Stimulated activated naive CD8-positive, alpha-beta T cell treated with anti-CD3 and anti-CD28 coated beads, Interleukin-15, Interleukin-2, amounts not matched to agents 100 ng/mL and 50 ng/mL, for 24 hours (primary cell): ENCODE measurements around the gene PCDHB13.
"Not testable (repeated sequence)": the region's sequence is repeated elsewhere in the genome, so short reads cannot be mapped to it uniquely, and the experiment has no call there.

Experiments used
- H3K27ac Mint-ChIP-seq: one replicate; pipeline ENCODE4 v1.8.0; 2021; ENCODE audit warnings: mild to moderate bottlenecking, mixed read lengths
- H3K27me3 Mint-ChIP-seq: one replicate; pipeline ENCODE4 v1.8.0; 2021; ENCODE audit warnings: mixed read lengths
- H3K36me3 Mint-ChIP-seq: one replicate; pipeline ENCODE4 v1.8.0; 2021; ENCODE audit warnings: low read depth, mixed read lengths
- H3K4me1 Mint-ChIP-seq: one replicate; pipeline ENCODE4 v1.8.0; 2021; ENCODE audit warnings: low read depth, mixed read lengths
- H3K4me3 Mint-ChIP-seq: one replicate; pipeline ENCODE4 v1.8.0; 2021; ENCODE audit warnings: mild to moderate bottlenecking, mixed read lengths
- H3K9me3 Mint-ChIP-seq: one replicate; pipeline ENCODE4 v1.8.0; 2021; ENCODE audit warnings: mixed read lengths

PCDHB13 gene

DNA sequence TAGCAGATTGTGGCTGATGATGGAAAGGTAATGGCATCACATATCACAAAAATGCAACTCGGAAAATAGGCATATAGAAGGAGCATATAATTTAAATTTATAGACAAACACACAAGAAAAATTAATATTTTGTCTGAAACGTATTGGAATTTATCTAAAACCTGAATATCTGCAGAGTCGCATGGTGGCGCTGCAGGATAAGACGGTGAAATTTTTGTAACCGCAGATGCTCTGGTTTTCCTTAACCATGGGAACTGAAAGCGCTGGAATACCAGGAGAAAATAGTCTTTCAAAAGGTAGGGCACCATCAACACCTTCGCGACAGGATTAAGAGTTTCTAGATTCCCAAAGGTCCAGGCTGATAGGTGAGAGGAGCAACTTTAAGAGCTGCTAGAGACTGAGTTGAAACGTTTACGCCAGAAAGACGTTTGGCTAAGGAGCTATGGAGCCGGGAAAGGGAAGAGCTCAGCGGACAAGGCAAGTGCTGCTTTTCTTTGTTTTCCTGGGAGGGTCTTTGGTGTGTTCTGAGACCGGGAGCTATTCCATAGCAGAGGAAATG, 20.5 kb downstream of the PCDHB13 start:
- H3K36me3 Mint-ChIP-seq, result peaks cover 20% of the 10 kb centered on the region
- H3K27ac Mint-ChIP-seq, result no peak overlapping the region
- no peaks in the 10 kb centered on the region for H3K4me1 Mint-ChIP-seq
- H3K4me3 Mint-ChIP-seq, result no peak overlapping the region
- H3K9me3 Mint-ChIP-seq, result peaks cover 28% of the 10 kb centered on the region
- H3K27me3 Mint-ChIP-seq, result peaks cover 40% of the 10 kb centered on the region

DNA sequence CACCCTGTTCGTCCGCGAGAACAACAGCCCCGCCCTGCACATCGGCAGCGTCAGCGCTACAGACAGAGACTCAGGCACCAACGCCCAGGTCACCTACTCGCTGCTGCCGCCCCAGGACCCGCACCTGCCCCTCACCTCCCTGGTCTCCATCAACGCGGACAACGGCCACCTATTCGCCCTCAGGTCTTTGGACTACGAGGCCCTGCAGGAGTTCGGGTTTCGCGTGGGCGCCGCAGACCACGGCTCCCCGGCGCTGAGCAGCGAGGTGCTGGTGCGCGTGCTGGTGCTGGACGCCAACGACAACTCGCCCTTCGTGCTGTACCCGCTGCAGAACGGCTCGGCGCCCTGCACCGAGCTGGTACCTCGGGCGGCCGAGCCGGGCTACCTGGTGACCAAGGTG, 22.2 kb downstream of the PCDHB13 start:
- H3K9me3 Mint-ChIP-seq, result peaks cover 42% of the 10 kb centered on the region
- H3K27me3 Mint-ChIP-seq, result peaks cover 58% of the 10 kb centered on the region
- H3K27ac Mint-ChIP-seq, H3K4me1 Mint-ChIP-seq, H3K4me3 Mint-ChIP-seq: not testable (repeated sequence)
- H3K36me3 Mint-ChIP-seq, result peaks cover 30% of the 10 kb centered on the region

DNA sequence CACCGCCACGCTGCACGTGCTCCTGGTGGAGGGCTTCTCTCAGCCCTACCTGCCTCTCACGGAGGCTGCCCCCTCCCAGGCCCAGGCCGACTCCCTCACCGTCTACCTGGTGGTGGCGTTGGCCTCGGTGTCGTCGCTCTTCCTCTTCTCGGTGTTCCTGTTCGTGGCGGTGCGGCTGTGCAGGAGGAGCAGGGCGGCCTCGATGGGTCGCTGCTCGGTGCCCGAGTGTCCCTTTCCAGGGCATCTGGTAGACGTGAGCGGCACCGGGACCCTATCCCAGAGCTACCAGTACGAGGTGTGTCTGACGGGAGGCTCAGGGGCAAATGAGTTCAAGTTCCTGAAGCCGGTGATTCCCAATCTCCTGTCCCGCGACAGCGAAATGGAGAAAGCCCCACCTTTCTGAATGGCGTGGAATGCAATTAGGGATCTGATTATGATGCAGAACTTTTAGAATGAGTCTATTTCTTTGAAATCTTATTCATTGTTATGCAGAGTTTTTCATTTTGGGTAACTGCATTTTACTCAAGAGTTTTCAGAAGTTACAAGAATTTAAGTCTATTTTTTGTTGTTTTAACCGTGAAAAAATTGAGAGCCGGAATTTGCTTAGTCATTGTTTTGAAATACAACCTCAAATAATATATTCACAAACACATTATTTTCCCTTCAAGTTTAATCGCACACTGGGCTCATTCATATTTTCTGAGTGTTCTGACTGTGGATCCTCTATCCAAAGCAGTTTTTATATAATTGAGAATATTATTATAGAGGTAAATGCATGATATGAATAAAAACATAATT, 23.0 kb downstream of the PCDHB13 start:
- Mint-ChIP-seq H3K27me3 (peaks cover 60% of the 10 kb centered on the region), H3K27ac (no peak overlapping the region), H3K36me3 (peaks cover 29% of the 10 kb centered on the region), H3K4me3 (no peak overlapping the region), H3K4me1 (no peaks in the 10 kb centered on the region), H3K9me3 (peaks cover 37% of the 10 kb centered on the region)

DNA sequence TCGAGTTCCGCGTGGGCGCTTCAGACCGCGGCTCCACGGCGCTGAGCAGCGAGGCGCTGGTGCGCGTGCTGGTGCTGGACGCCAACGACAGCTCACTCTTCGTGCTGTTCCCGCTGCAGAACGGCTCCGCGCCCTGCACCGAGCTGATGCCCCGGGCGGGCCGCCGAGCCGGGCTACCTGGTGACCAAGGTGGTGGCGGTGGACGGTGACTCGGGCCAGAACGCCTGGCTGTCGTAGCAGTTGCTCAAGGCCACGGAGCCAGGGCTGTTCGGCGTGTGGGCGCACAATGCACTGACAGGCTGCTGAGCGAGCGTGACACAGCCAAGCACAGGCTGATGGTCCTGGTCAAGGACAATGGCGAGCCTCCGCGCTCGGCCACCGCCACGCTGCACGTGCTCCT, 27.8 kb downstream of the PCDHB13 start:
- no peak overlapping the region for H3K4me3 Mint-ChIP-seq
- no peak overlapping the region for H3K27ac Mint-ChIP-seq
- peaks cover 53% of the 10 kb centered on the region for H3K9me3 Mint-ChIP-seq
- peaks cover 68% of the 10 kb centered on the region for H3K27me3 Mint-ChIP-seq
- no peaks in the 10 kb centered on the region for H3K4me1 Mint-ChIP-seq
- peaks cover 29% of the 10 kb centered on the region for H3K36me3 Mint-ChIP-seq

DNA sequence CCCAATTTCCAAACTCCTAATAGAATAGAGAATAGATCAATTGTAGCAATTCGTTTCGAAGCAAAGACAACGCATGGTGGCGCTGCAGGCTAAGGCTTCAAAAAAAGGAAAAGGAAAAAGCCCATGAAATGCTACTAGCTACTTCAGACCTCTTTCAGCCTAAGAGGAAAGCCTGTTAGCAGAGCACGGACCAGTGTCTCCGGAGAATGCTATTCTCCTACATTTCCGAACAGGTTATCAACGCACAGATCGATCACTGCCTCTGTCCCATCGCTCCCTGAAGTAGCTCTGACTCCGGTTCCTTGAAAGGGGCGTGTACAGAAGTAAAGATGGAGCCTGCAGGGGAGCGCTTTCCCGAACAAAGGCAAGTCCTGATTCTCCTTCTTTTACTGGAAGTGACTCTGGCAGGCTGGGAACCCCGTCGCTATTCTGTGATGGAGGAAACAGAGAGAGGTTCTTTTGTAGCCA, 31.6 kb downstream of the PCDHB13 start, which contains the start of gene PCDHB15:
PCDHB15 (plus strand) TSS at position 146 of the 468 bp plus-strand sequence; CDS start at position 330, 184 bp downstream.
- peaks cover 45% of the 10 kb centered on the region for H3K27me3 Mint-ChIP-seq
- H3K36me3 Mint-ChIP-seq, result peaks cover 29% of the 10 kb centered on the region
- no peak within 1 kb of the TSS for H3K4me3 Mint-ChIP-seq
- H3K9me3 Mint-ChIP-seq, result peaks cover 49% of the 10 kb centered on the region
- no peaks in the 10 kb centered on the region for H3K4me1 Mint-ChIP-seq
- H3K27ac Mint-ChIP-seq, result no peak within 1 kb of the TSS

DNA sequence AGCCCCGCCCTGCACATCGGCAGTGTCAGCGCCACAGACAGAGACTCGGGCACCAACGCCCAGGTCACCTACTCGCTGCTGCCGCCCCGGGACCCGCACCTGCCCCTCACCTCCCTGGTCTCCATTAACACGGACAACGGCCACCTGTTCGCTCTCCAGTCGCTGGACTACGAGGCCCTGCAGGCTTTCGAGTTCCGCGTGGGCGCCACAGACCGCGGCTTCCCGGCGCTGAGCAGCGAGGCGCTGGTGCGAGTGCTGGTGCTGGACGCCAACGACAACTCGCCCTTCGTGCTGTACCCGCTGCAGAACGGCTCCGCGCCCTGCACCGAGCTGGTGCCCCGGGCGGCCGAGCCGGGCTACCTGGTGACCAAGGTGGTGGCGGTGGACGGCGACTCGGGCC, 33.3 kb downstream of the PCDHB13 start:
- peaks cover 22% of the 10 kb centered on the region for H3K36me3 Mint-ChIP-seq
- peaks cover 34% of the 10 kb centered on the region for H3K27me3 Mint-ChIP-seq
- not testable (repeated sequence) for H3K4me3 Mint-ChIP-seq, H3K27ac Mint-ChIP-seq, H3K4me1 Mint-ChIP-seq
- peaks cover 46% of the 10 kb centered on the region for H3K9me3 Mint-ChIP-seq

DNA sequence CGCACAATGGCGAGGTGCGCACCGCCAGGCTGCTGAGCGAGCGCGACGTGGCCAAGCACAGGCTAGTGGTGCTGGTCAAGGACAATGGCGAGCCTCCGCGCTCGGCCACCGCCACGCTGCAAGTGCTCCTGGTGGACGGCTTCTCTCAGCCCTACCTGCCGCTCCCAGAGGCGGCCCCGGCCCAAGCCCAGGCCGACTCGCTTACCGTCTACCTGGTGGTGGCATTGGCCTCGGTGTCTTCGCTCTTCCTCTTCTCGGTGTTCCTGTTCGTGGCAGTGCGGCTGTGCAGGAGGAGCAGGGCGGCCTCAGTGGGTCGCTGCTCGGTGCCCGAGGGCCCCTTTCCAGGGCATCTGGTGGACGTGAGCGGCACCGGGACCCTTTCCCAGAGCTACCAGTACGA, 33.7 kb downstream of the PCDHB13 start:
- H3K36me3 Mint-ChIP-seq, result peaks cover 22% of the 10 kb centered on the region
- not testable (repeated sequence) for H3K4me3 Mint-ChIP-seq, H3K27ac Mint-ChIP-seq, H3K4me1 Mint-ChIP-seq
- peaks cover 45% of the 10 kb centered on the region for H3K9me3 Mint-ChIP-seq
- H3K27me3 Mint-ChIP-seq, result peaks cover 33% of the 10 kb centered on the region

DNA sequence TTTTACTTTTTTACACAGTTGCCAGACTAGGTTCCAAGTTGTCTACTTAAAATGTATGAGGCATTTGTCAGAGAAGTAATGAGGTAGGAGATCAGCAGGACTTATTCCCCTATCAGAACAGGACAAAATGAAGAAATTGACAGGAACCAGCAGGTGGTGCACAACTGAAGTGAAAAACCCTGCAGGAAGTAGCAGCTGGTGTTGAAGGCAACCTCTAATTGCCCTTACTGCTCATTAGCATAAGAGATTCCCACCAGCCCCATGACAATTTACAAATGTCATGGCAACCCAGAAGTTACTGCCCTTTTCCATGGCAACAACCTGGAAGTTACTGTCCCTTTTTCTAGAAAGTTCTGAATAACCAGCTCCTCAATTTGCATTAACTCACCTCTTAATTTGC, 36.9 kb downstream of the PCDHB13 start:
- Mint-ChIP-seq H3K27ac (no peak overlapping the region), H3K9me3 (peaks cover 52% of the 10 kb centered on the region), H3K36me3 (peaks cover 20% of the 10 kb centered on the region), H3K4me1 (no peaks in the 10 kb centered on the region), H3K27me3 (peaks cover 7% of the 10 kb centered on the region), H3K4me3 (no peak overlapping the region)

DNA sequence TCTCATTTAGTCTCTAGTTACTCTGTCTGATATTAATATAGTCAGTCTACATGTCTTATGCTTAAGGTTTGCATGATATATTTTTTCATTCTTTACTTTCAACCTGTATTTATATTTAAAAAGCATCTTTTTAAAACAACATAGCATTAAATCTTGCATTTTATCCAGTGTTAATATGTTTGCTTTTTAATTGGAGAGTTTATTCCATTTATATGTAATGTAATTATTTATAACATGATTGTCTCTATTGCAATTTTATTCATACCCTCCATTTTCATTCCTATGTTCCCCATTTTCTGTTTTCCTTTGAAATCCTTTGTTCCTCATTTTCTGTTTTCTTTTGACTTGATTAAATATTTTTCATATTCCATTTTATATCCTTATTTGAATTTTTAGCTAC, 44.7 kb downstream of the PCDHB13 start:
- Mint-ChIP-seq H3K27me3 (no peaks in the 10 kb centered on the region), H3K4me1 (no peaks in the 10 kb centered on the region), H3K36me3 (peaks cover 54% of the 10 kb centered on the region), H3K27ac (no peak overlapping the region), H3K9me3 (peaks cover 56% of the 10 kb centered on the region), H3K4me3 (no peak overlapping the region)

DNA sequence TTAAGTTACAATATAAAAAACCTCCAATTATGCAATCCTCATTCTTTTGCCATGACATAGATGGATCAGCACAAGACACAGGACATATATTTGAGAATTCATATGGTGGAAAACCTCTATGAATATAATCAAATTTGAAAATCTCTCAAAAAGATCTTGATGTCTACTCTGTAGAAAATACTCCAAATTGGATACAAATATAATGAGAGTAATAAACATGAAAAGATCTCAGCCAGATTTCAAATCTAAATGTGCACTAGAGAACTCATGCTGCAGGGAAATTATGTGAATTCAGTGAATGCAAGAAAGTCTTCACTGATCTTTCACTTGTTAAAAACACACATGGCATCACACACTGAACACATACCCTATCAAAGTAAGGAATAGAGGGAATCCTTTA, 45.2 kb downstream of the PCDHB13 start:
- Mint-ChIP-seq H3K4me3 (no peak overlapping the region), H3K9me3 (peaks cover 54% of the 10 kb centered on the region), H3K27me3 (no peaks in the 10 kb centered on the region), H3K4me1 (no peaks in the 10 kb centered on the region), H3K27ac (no peak overlapping the region), H3K36me3 (peaks cover 59% of the 10 kb centered on the region)

DNA sequence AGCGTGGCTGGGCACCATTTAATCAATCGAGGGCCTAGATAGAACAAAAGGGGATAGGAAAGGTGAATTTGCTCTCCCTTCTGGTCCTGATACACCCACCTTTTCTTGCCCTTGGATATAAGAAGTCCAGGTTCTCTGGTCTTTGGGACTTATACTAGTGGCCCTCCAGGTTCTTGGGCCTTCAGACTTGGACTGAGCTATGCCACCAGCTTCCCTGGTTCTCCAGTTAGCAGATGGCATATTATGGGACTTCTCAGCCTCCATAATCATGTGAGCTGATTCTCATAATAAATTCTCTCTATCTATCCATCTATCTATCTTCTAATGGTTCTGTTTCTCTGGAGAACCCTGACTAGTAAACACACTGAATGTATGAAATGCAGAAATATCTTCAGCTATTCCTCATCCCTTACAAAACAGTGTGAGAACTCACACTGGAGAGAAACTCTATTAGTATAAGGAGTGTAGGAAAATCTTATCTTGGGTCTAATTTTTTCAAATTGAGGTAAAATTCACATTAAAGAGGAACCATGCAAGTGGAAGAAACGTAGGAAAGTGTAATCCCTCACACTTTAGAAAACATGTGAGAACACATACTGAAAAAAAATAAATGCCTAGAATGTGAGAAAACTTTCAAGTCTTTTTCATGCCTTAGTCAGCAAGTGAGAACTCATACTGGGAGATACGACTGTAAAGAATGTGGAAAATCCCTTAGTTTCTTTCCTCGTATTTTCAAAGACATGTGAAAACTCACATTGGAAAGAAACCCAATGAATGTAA, 46.9 kb downstream of the PCDHB13 start:
- no peaks in the 10 kb centered on the region for H3K4me1 Mint-ChIP-seq
- no peak overlapping the region for H3K4me3 Mint-ChIP-seq
- H3K9me3 Mint-ChIP-seq, result peaks cover 47% of the 10 kb centered on the region
- no peaks in the 10 kb centered on the region for H3K27me3 Mint-ChIP-seq
- H3K36me3 Mint-ChIP-seq, result peaks cover 53% of the 10 kb centered on the region
- H3K27ac Mint-ChIP-seq, result no peak overlapping the region

DNA sequence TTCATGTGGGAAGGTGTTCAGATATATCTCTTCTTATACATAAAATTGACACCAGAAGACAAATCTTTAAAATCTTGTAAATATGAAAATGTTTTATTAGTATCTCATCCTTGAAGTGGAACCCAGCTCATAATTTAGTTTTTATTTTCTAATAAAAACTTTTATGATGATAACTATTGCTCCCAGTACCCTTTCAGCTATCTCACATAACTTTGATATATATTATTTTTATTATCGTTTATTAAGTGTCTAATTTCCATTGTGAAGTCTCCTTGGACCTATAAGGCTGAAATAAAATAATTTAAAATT, 47.5 kb downstream of the PCDHB13 start:
- no peaks in the 10 kb centered on the region for H3K4me1 Mint-ChIP-seq
- H3K27me3 Mint-ChIP-seq, result no peaks in the 10 kb centered on the region
- H3K4me3 Mint-ChIP-seq, result no peak overlapping the region
- H3K9me3 Mint-ChIP-seq, result peaks cover 48% of the 10 kb centered on the region
- H3K36me3 Mint-ChIP-seq, result peaks cover 58% of the 10 kb centered on the region
- H3K27ac Mint-ChIP-seq, result no peak overlapping the region
